HepG2 (cell line): ENCODE measurements around the gene PPP2R5B.

Source experiments
- ATM ChIP-seq: fragments of 450-650 bp; IDR thresholded peaks from 2 replicates; pipeline ENCODE4 v1.7.1; 2017; ENCODE audit warnings: mild to moderate bottlenecking, borderline replicate concordance
- ETV5 ChIP-seq: IDR thresholded peaks from 2 replicates; pipeline ENCODE4 v1.6.1; 2018; ENCODE audit warnings: missing biosample characterization, missing genetic modification reagents, inconsistent platforms, borderline replicate concordance
- HNF4G ChIP-seq, 2 experiments: sonication (generic) in 1 of 2; formaldehyde crosslinking in 1 of 2; IDR thresholded peaks; 2 replicates each; pipeline versions ENCODE4 v1.4.0 to v1.6.1; 2011 to 2020; ENCODE audit warnings: borderline replicate concordance in 2 of 2, low read depth in 2 of 2, mild to moderate bottlenecking in 2 of 2, low read length in 1 of 2, missing genetic modification reagents in 1 of 2, moderate library complexity in 1 of 2
- JDP2 ChIP-seq: sonication (generic); formaldehyde crosslinking; IDR thresholded peaks from 2 replicates; pipeline ENCODE4 v1.8.1; 2022; ENCODE audit warnings: missing genetic modification reagents, borderline replicate concordance
- MAFG ChIP-seq: sonication (generic); formaldehyde crosslinking; IDR thresholded peaks from 2 replicates; pipeline ENCODE4 v1.5.1; 2020; ENCODE audit warnings: mild to moderate bottlenecking, missing genetic modification reagents
- MYC ChIP-seq: sonication (generic); formaldehyde crosslinking; IDR thresholded peaks from 2 replicates; pipeline ENCODE4 v1.9.0; 2021; ENCODE audit warnings: missing genetic modification reagents, borderline replicate concordance
- PHB2 ChIP-seq: fragments of 450-650 bp; IDR thresholded peaks from 2 replicates; pipeline ENCODE4 v1.6.1; 2018; ENCODE audit not compliant: partially characterized antibody
- PHF20 ChIP-seq: sonication (generic); formaldehyde crosslinking; IDR thresholded peaks from 2 replicates; pipeline ENCODE4 v1.5.0; 2020; ENCODE audit warnings: mild to moderate bottlenecking, missing genetic modification reagents
- POLR2A ChIP-seq, 2 experiments: IDR thresholded peaks; 2 replicates each; pipeline ENCODE4 v1.6.1; 2011; ENCODE audit warnings: low read depth in 2 of 2, low read length in 2 of 2, mild to moderate bottlenecking in 1 of 2, moderate library complexity in 1 of 2; ENCODE audit not compliant: insufficient read depth in 1 of 2
- SP1 ChIP-seq, 2 experiments: fragments of 450-650 bp in 1 of 2; sonication (generic) in 1 of 2; formaldehyde crosslinking in 1 of 2; IDR thresholded peaks; 2 replicates each; pipeline versions ENCODE4 v1.4.0 to v1.6.1; 2016 to 2020; ENCODE audit warnings: missing genetic modification reagents in 1 of 2
- TMF1 ChIP-seq: sonication (generic); formaldehyde crosslinking; IDR thresholded peaks from 2 replicates; pipeline ENCODE4 v1.8.1; 2022; ENCODE audit warnings: low read depth, missing genetic modification reagents
- ZIK1 ChIP-seq: sonication (generic); formaldehyde crosslinking; IDR thresholded peaks from 2 replicates; pipeline ENCODE4 v1.5.0; 2020; ENCODE audit warnings: mild to moderate bottlenecking, low read depth, missing genetic modification reagents, borderline replicate concordance
- TF ChIP-seq, protein P1 (sequence below): IDR thresholded peaks from 2 replicates; pipeline ENCODE4 v1.6.1; 2012; ENCODE audit warnings: low read length, improper control_type of control experiment
- TF ChIP-seq, protein P2 (sequence below): sonication (generic); formaldehyde crosslinking; IDR thresholded peaks from 2 replicates; pipeline ENCODE4 v1.5.0; 2020; ENCODE audit warnings: mild to moderate bottlenecking, missing genetic modification reagents, moderate library complexity

- TF ChIP-seq HNF4G (IDR thresholded peaks at IDR 0.05; ENCODE audit: borderline replicate concordance, low read depth, low read length), result no peak
- TF ChIP-seq HNF4G (CRISPR knock-in tag; IDR thresholded peaks at IDR 0.05; ENCODE audit: borderline replicate concordance, low read depth), result no peak
- no peak for TF ChIP-seq PHB2
- TF ChIP-seq PHF20 (CRISPR knock-in tag), result no peak
- no peak for TF ChIP-seq MAFG
- TF ChIP-seq ATM, result no peak
- TF ChIP-seq, protein P1, sequence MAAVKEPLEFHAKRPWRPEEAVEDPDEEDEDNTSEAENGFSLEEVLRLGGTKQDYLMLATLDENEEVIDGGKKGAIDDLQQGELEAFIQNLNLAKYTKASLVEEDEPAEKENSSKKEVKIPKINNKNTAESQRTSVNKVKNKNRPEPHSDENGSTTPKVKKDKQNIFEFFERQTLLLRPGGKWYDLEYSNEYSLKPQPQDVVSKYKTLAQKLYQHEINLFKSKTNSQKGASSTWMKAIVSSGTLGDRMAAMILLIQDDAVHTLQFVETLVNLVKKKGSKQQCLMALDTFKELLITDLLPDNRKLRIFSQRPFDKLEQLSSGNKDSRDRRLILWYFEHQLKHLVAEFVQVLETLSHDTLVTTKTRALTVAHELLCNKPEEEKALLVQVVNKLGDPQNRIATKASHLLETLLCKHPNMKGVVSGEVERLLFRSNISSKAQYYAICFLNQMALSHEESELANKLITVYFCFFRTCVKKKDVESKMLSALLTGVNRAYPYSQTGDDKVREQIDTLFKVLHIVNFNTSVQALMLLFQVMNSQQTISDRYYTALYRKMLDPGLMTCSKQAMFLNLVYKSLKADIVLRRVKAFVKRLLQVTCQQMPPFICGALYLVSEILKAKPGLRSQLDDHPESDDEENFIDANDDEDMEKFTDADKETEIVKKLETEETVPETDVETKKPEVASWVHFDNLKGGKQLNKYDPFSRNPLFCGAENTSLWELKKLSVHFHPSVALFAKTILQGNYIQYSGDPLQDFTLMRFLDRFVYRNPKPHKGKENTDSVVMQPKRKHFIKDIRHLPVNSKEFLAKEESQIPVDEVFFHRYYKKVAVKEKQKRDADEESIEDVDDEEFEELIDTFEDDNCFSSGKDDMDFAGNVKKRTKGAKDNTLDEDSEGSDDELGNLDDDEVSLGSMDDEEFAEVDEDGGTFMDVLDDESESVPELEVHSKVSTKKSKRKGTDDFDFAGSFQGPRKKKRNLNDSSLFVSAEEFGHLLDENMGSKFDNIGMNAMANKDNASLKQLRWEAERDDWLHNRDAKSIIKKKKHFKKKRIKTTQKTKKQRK, result no peak
- TF ChIP-seq, protein P2, sequence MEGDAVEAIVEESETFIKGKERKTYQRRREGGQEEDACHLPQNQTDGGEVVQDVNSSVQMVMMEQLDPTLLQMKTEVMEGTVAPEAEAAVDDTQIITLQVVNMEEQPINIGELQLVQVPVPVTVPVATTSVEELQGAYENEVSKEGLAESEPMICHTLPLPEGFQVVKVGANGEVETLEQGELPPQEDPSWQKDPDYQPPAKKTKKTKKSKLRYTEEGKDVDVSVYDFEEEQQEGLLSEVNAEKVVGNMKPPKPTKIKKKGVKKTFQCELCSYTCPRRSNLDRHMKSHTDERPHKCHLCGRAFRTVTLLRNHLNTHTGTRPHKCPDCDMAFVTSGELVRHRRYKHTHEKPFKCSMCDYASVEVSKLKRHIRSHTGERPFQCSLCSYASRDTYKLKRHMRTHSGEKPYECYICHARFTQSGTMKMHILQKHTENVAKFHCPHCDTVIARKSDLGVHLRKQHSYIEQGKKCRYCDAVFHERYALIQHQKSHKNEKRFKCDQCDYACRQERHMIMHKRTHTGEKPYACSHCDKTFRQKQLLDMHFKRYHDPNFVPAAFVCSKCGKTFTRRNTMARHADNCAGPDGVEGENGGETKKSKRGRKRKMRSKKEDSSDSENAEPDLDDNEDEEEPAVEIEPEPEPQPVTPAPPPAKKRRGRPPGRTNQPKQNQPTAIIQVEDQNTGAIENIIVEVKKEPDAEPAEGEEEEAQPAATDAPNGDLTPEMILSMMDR, result no peak
- TF ChIP-seq ETV5 (CRISPR knock-in tag), result no peak
- no peak for TF ChIP-seq POLR2A (IDR thresholded peaks at IDR 0.05; ENCODE audit: insufficient read depth in 1 of 2, low read depth in 2 of 2, low read length in 2 of 2)
- TF ChIP-seq SP1 (IDR thresholded peaks at IDR 0.05), result no peak
- TF ChIP-seq SP1 (CRISPR knock-in tag; IDR thresholded peaks at IDR 0.05), result no peak
- TF ChIP-seq ZIK1 (CRISPR knock-in tag), result no peak
- TF ChIP-seq JDP2, result no peak
- no peak for TF ChIP-seq MYC (CRISPR knock-in tag)
- TF ChIP-seq TMF1 (CRISPR knock-in tag), result no peak
These were observed 6.8 kb downstream of the PPP2R5B start for GRCh38 chr11:64931290-64931689.
